ENCODE results near the gene HNRNPA3. TPM values are rescaled to one million over a fixed set of nuclear protein-coding genes. Genes with fewer than 3 reads are reported as not detected.

HNRNPA3 gene
- total RNA-seq, 1 donor from 2014 or later, result 107 TPM

DNA sequence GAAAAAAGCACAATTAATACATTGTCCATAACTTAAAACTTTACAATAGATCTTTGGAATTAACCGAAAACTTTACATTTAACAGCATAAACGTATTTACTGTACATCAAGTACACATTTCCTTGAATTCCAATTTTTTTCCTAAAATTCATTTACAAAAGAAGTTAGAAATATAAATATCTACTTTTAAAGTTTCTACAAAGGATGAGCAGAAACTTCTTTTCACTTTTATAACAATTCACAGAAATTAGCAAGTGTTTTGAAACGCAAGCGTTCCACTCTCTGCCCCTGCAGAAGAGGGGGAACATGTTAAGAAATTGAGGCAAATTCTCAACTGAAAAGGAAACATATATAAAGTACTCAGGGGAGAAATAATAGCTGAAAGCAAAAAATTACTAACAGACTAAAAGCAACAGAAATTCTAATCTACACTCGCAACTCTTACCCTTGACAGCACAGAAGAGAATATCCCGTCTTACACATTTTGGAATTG lies 50.4 kb downstream of the HNRNPA3 start:
- H3F3A ChIP-seq (ENCODE audit: low read depth), result peaks cover 32% of the 10 kb centered on the region
- no peak overlapping the region for H3K27ac ChIP-seq
- H3K9me3 ChIP-seq (ENCODE audit: low read depth), result peaks cover 3% of the 10 kb centered on the region
- peaks cover 34% of the 10 kb centered on the region for H3K4me1 Mint-ChIP-seq
- H3K9me3 Mint-ChIP-seq, result peaks cover 9% of the 10 kb centered on the region
- no peak for DNase-seq (ENCODE audit: low spot score)
- no peak overlapping the region for H3K9ac ChIP-seq
- peak overlapping the region; percentile 77 for H2AFZ ChIP-seq (replicated peaks)
- H4K20me1 ChIP-seq (ENCODE audit: low read depth), result peaks cover 8% of the 10 kb centered on the region
- H3K27me3 ChIP-seq, result no peaks in the 10 kb centered on the region
- H3K4me3 Mint-ChIP-seq, result peak overlapping the region; percentile 94
- TF ChIP-seq EZH2 (IDR thresholded peaks at IDR 0.05), result no peak
- no peak for TF ChIP-seq EZH2phosphoT487 (IDR thresholded peaks at IDR 0.05)
- peaks cover 12% of the 10 kb centered on the region for H3K36me3 Mint-ChIP-seq
- peaks cover 28% of the 10 kb centered on the region for H3K4me1 ChIP-seq
- peak overlapping the region; percentile 92 for H3K4me2 ChIP-seq
- H3K27me3 Mint-ChIP-seq (ENCODE audit: insufficient read depth, low read depth), result peaks cover 3% of the 10 kb centered on the region
- no peaks in the 10 kb centered on the region for H3K36me3 ChIP-seq
- peaks cover 54% of the 10 kb centered on the region for H3K79me2 ChIP-seq (ENCODE audit: low read depth)
- peak overlapping the region; percentile 94 for H3K27ac Mint-ChIP-seq
- peak overlapping the region; percentile 97 for H3K4me3 ChIP-seq

GRCh38 chr2:177263451-177264208 lies 51.0 kb downstream of the HNRNPA3 start:
- peak overlapping the region; percentile 92 for H3K4me2 ChIP-seq
- H3K36me3 Mint-ChIP-seq, result peaks cover 7% of the 10 kb centered on the region
- H3K9ac ChIP-seq, result peak overlapping the region; percentile 51
- peak; percentile 95 for DNase-seq (ENCODE audit: low spot score)
- H4K20me1 ChIP-seq (ENCODE audit: low read depth), result peaks cover 8% of the 10 kb centered on the region
- peak overlapping the region; percentile 95 for H3K4me3 Mint-ChIP-seq
- H3K4me1 Mint-ChIP-seq, result peaks cover 34% of the 10 kb centered on the region
- peaks cover 5% of the 10 kb centered on the region for H3K9me3 Mint-ChIP-seq
- peak overlapping the region; percentile 97 for H3K4me3 ChIP-seq
- H2AFZ ChIP-seq (replicated peaks), result peak overlapping the region; percentile 77
- TF ChIP-seq CTCF (IDR thresholded peaks at IDR 0.05), result peak; percentile 75
- TF ChIP-seq EZH2phosphoT487 (IDR thresholded peaks at IDR 0.05), result peak; percentile 5
- peak; percentile 23 for TF ChIP-seq EZH2 (IDR thresholded peaks at IDR 0.05)
- H3F3A ChIP-seq (ENCODE audit: low read depth), result peaks cover 32% of the 10 kb centered on the region
- H3K27ac ChIP-seq, result peak overlapping the region; percentile 73
- H3K27me3 ChIP-seq, result no peaks in the 10 kb centered on the region
- peak overlapping the region; percentile 94 for H3K27ac Mint-ChIP-seq
- H3K4me1 ChIP-seq, result peaks cover 28% of the 10 kb centered on the region
- peaks cover 47% of the 10 kb centered on the region for H3K79me2 ChIP-seq (ENCODE audit: low read depth)
- H3K9me3 ChIP-seq (ENCODE audit: low read depth), result no peaks in the 10 kb centered on the region
- peaks cover 3% of the 10 kb centered on the region for H3K27me3 Mint-ChIP-seq (ENCODE audit: insufficient read depth, low read depth)
- H3K36me3 ChIP-seq, result no peaks in the 10 kb centered on the region

DNA sequence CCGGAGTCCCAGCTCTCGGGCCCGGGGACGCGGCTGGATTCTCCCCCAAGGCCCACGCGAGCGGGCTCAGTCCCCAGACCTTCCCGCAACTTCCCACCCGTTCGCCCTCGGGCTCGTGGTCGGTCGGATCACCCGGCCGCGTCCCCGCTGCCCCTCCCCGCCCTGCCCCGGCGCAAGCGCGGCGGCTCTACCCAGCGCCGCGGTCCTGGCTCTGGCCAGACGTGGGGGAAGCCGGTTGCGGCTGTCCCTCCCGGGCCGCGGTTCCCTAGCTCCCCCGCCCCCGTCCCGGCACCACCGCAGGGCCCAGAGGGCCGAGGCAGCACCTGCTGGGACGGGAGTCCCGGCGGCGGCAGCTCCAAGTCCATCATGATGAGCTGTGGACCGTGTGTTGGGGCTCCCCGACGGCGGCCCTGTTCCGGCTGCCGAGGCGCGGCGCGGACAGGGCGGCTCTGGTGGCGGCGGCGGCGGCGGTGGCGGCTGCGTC lies 51.7 kb downstream of the HNRNPA3 start:
- Mint-ChIP-seq H3K27ac (no peak overlapping the region), H3K4me3 (peak overlapping the region; percentile 95), H3K36me3 (peaks cover 2% of the 10 kb centered on the region), H3K27me3 (ENCODE audit: insufficient read depth, low read depth) (peaks cover 3% of the 10 kb centered on the region), H3K4me1 (peaks cover 34% of the 10 kb centered on the region), H3K9me3 (peaks cover under 1% of the 10 kb centered on the region)
- Histone ChIP-seq H3K27me3 (no peaks in the 10 kb centered on the region), H3K9me3 (ENCODE audit: low read depth) (no peaks in the 10 kb centered on the region), H3K79me2 (ENCODE audit: low read depth) (peaks cover 41% of the 10 kb centered on the region), H3K4me3 (peak overlapping the region; percentile 97), H3K4me2 (peak overlapping the region; percentile 92), H3K36me3 (no peaks in the 10 kb centered on the region), H3K9ac (peak overlapping the region; percentile 51), H3K27ac (peak overlapping the region; percentile 73), H3F3A (ENCODE audit: low read depth) (peaks cover 32% of the 10 kb centered on the region), H3K4me1 (peaks cover 28% of the 10 kb centered on the region), H2AFZ (replicated peaks) (peak overlapping the region; percentile 77), H4K20me1 (ENCODE audit: low read depth) (peaks cover 8% of the 10 kb centered on the region)
- peak; percentile 75 for DNase-seq (ENCODE audit: low spot score)
- no peak for TF ChIP-seq EZH2phosphoT487 (IDR thresholded peaks at IDR 0.05)
- TF ChIP-seq CTCF (IDR thresholded peaks at IDR 0.05), result no peak
- peak; percentile 42 for TF ChIP-seq EZH2 (IDR thresholded peaks at IDR 0.05)
